SH-SY5Y (cell line): ENCODE measurements around the gene GNAI2.

Source experiments
- GATA2 ChIP-seq: IDR thresholded peaks from 2 replicates; pipeline ENCODE4 v1.6.1; 2011; ENCODE audit warnings: mild to moderate bottlenecking, low read depth, low read length
- GATA3 ChIP-seq: IDR thresholded peaks from 2 replicates; pipeline ENCODE4 v1.6.1; 2011; ENCODE audit warnings: low read depth, mild to moderate bottlenecking, low read length, moderate library complexity

- TF ChIP-seq GATA2 (no peak), GATA3 (no peak)
Observed at GRCh38 chr3:50226888-50227389, 9.1 kb upstream of the GNAI2 start.
